Activated CD8-positive, alpha-beta T cell treated with anti-CD3 and anti-CD28 coated beads for 36 hours (primary cell): ENCODE results near the gene FOXD4L6. TPM values are rescaled to one million over a fixed set of nuclear protein-coding genes. Genes with fewer than 3 reads are reported as not detected.
A peak's percentile ranks its signal among the peaks of the same experiment; 100 is the strongest.
"Not testable (repeated sequence)": the region's sequence is repeated elsewhere in the genome, so short reads cannot be mapped to it uniquely, and the experiment has no call there.

Experiments
- ATAC-seq: fragments of 200-7000 bp; cut with Tn5 transposase; one replicate; pipeline ENCODE4 v1.10.0; 2021; ENCODE audit warnings: mild to moderate bottlenecking, moderate library complexity
- CTCF ChIA-PET: fragments of 350-600 bp; sonication (Branson Sonifier 250); formaldehyde crosslinking; loops from one replicate; lab custom pipeline; 2021; ENCODE audit warnings: antibody characterized with exemption; lab: Charles Lee
- POLR2A ChIA-PET: fragments of 350-600 bp; sonication (Branson Sonifier 250); formaldehyde crosslinking; loops from one replicate; lab custom pipeline; 2021; ENCODE audit warnings: antibody characterized with exemption; lab: Charles Lee
- DNase-seq: peaks from one replicate; pipeline ENCODE4 v3.0.0-alpha.2; 2020
- H3K27ac Mint-ChIP-seq: one replicate; pipeline ENCODE4 v1.8.0; 2021; ENCODE audit warnings: mild to moderate bottlenecking, mixed read lengths
- H3K27me3 Mint-ChIP-seq: one replicate; pipeline ENCODE4 v1.8.0; 2021; ENCODE audit warnings: mixed read lengths
- H3K36me3 Mint-ChIP-seq: one replicate; pipeline ENCODE4 v1.8.0; 2021; ENCODE audit warnings: low read depth, mixed read lengths
- H3K4me1 Mint-ChIP-seq: one replicate; pipeline ENCODE4 v1.8.0; 2021; ENCODE audit warnings: low read depth, mixed read lengths
- H3K4me3 Mint-ChIP-seq: one replicate; pipeline ENCODE4 v1.8.0; 2021; ENCODE audit warnings: mild to moderate bottlenecking, moderate library complexity, mixed read lengths
- H3K9me3 Mint-ChIP-seq: one replicate; pipeline ENCODE4 v1.8.0; 2021; ENCODE audit warnings: mixed read lengths
- CTCF ChIP-seq: fragments of 200-600 bp; IDR thresholded peaks from one replicate; pipeline ENCODE4 v1.8.0; 2022; ENCODE audit warnings: antibody characterized with exemption, mild to moderate bottlenecking
- intact Hi-C: fragments of 100-400 bp; cut with micrococcal nuclease; formaldehyde crosslinking; loops from one replicate; pipeline ENCODE4 v1.10.0; 2022
- total RNA-seq, 2 experiments: library from RNA; stranded (reverse); gene quantifications; one replicate each; pipeline ENCODE4 v1.2.3, GENCODE V29; 2021

Gene FOXD4L6
- total RNA-seq, 2 experiments from 2014 or later: 0.16 TPM; not detected in 1

DNA sequence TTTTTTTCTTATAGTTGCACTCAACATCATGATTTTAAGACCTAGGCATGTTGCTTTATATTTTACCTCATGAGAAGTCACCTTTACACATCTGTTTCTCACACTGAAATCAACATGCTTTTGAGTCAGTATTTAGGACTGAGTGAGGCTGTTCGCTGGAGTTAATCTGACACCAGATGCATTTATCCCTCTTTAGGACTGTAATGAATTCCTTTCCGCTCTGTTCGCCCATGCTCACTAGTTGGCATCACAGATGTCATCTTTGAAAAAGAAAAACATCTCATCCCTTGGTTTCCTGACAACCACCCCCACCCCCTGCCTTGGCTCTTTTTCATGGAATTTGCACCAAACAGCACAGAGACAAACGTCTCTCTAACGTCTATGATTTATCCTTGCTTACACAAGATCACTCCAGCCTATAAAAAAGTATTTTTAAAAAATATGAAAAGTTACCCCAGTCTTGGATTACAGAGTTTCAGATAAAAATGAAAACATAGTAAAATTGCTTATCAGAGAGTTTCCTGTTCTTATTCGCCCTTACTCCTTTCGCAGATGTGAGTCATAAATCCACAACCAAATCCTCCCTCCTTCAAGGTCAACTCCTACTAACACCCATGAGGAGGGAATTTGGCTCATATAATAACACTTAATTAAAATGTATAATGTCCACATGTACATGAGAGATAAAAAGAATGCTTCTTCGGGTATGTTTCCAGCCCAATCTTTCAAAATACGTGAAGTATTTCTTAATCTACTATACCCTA lies 34.3 kb downstream of the FOXD4L6 start:
- H3K4me3 Mint-ChIP-seq, DNase-seq, POLR2A ChIA-PET, H3K4me1 Mint-ChIP-seq, H3K9me3 Mint-ChIP-seq, H3K27me3 Mint-ChIP-seq, H3K36me3 Mint-ChIP-seq, ATAC-seq, H3K27ac Mint-ChIP-seq, intact Hi-C loops, CTCF ChIA-PET: not testable (repeated sequence)

DNA sequence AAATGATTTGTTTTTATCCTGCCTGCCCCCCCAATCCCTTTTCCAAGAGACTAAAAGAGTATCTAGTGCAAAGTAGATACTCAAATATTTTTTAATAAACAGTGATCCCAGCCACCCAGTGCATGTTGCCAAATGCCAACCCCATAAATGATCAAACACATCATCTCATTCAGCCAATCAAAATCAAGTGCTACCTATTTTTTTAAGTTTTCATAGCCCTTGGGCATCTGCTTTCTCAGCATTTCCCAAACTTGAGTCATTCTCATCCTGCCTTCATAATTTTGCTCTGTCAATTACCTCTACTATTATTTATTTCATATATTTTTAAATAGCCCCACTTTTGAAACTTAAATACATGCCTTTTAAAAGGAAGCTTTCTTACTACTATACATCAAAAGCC lies 37.6 kb downstream of the FOXD4L6 start:
- CTCF ChIA-PET, H3K36me3 Mint-ChIP-seq, H3K4me3 Mint-ChIP-seq, H3K9me3 Mint-ChIP-seq, H3K4me1 Mint-ChIP-seq, intact Hi-C loops, ATAC-seq, H3K27me3 Mint-ChIP-seq, H3K27ac Mint-ChIP-seq, DNase-seq, POLR2A ChIA-PET: not testable (repeated sequence)

GRCh38 chr9:41090386-41090785 lies 38.1 kb downstream of the FOXD4L6 start:
- CTCF ChIA-PET, H3K4me3 Mint-ChIP-seq, H3K27me3 Mint-ChIP-seq, DNase-seq, H3K4me1 Mint-ChIP-seq, H3K36me3 Mint-ChIP-seq, H3K27ac Mint-ChIP-seq, H3K9me3 Mint-ChIP-seq, intact Hi-C loops, ATAC-seq, POLR2A ChIA-PET: not testable (repeated sequence)

- POLR2A ChIA-PET, CTCF ChIA-PET, H3K4me3 Mint-ChIP-seq, DNase-seq, H3K9me3 Mint-ChIP-seq, H3K36me3 Mint-ChIP-seq, H3K27ac Mint-ChIP-seq, H3K4me1 Mint-ChIP-seq, intact Hi-C loops: not testable (repeated sequence)
- TF ChIP-seq CTCF: peak; percentile 67
- ATAC-seq: peak; percentile 97
- peaks cover 10% of the 10 kb centered on the region for H3K27me3 Mint-ChIP-seq
These were observed 39.9 kb downstream of the FOXD4L6 start for GRCh38 chr9:41088450-41089059.

- peaks cover 11% of the 10 kb centered on the region for H3K27me3 Mint-ChIP-seq
- H3K27ac Mint-ChIP-seq, H3K36me3 Mint-ChIP-seq, CTCF ChIA-PET, H3K4me3 Mint-ChIP-seq, intact Hi-C loops, DNase-seq, H3K4me1 Mint-ChIP-seq, POLR2A ChIA-PET, ATAC-seq, H3K9me3 Mint-ChIP-seq: not testable (repeated sequence)
These were observed 40.6 kb downstream of the FOXD4L6 start for GRCh38 chr9:41087929-41088328.

DNA sequence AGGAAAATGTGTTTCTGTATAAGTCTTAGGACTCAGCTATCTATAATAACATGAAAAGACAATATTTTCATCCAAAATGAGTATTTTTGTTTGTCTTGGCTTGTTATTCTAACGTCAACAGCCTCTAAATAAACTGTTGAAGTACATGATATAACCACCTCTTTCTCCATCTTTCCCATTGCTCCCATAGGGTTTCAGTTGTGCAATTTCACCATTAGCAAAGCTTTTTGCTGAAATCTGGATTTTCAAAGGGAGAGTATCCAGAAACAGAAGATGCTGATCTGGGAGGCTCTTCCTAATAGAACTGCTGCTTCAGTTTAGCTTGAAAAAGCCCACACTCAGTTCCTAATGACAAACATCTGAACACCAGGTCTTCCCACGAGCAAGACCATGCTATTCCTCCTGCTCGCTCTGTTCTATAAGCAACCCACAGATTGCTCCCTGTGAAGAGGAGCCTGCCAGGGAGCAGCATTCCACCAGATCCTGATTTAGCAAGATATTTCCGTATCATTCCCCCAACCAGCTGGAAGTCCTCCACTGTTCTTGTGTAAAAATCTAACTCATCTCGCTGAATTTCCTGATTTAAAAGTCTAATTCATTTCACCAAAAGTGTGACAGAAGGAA lies 41.2 kb downstream of the FOXD4L6 start:
- intact Hi-C loops, H3K4me3 Mint-ChIP-seq, DNase-seq, H3K9me3 Mint-ChIP-seq, H3K4me1 Mint-ChIP-seq, H3K36me3 Mint-ChIP-seq, POLR2A ChIA-PET, CTCF ChIA-PET, H3K27ac Mint-ChIP-seq, ATAC-seq: not testable (repeated sequence)
- H3K27me3 Mint-ChIP-seq: peaks cover 16% of the 10 kb centered on the region

DNA sequence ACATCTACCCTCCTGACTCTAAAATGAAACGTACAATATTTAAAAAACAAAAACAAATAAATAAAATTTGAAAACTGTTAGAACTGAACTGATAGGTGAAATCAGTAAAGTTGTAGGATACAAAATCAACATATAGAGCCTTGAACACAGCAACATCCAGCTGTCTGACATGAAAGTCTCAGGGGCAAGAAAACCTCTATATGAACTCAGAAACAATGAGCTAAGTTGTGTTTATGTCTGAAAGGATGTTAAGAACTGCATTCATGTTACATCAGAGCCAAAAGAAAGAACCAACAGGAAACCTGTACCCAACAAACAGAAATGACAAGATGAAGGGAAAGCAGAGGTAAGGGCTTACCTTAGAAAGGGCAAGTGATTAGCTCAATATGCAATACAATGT lies 41.8 kb downstream of the FOXD4L6 start:
- ATAC-seq, H3K4me3 Mint-ChIP-seq, CTCF ChIA-PET, DNase-seq, intact Hi-C loops, H3K9me3 Mint-ChIP-seq, H3K36me3 Mint-ChIP-seq, POLR2A ChIA-PET, H3K4me1 Mint-ChIP-seq, H3K27ac Mint-ChIP-seq: not testable (repeated sequence)
- peaks cover 17% of the 10 kb centered on the region for H3K27me3 Mint-ChIP-seq

- H3K4me1 Mint-ChIP-seq, intact Hi-C loops, CTCF ChIA-PET, H3K9me3 Mint-ChIP-seq, H3K4me3 Mint-ChIP-seq, H3K27ac Mint-ChIP-seq, ATAC-seq, POLR2A ChIA-PET, DNase-seq, H3K36me3 Mint-ChIP-seq: not testable (repeated sequence)
- H3K27me3 Mint-ChIP-seq: peaks cover 17% of the 10 kb centered on the region
These were observed 42.3 kb downstream of the FOXD4L6 start for GRCh38 chr9:41086215-41086614.

- POLR2A ChIA-PET, CTCF ChIA-PET, H3K36me3 Mint-ChIP-seq, H3K4me3 Mint-ChIP-seq, ATAC-seq, H3K9me3 Mint-ChIP-seq, H3K27ac Mint-ChIP-seq, H3K4me1 Mint-ChIP-seq, DNase-seq, intact Hi-C loops: not testable (repeated sequence)
- H3K27me3 Mint-ChIP-seq: peaks cover 12% of the 10 kb centered on the region
These were observed 46.1 kb downstream of the FOXD4L6 start for GRCh38 chr9:41082358-41082757.

DNA sequence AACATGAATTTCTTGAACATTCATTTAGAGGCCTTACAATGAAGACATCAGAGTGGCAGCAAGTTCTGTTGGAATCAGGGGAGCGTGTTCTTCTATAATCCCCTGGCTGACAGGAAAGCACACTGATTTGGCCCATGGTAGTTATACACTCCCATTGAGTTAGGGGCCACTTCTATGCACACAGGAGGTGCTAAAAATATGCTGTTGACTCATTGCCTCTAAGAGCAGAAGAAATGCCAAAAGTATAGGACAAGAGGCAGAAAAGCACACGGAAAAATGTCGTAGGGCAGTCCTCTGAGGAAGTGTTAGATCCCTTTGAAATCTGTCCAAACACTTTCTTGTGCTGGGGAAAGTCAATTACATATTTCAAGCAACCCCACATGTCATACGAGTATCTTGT lies 49.0 kb downstream of the FOXD4L6 start:
- CTCF ChIA-PET, H3K27ac Mint-ChIP-seq, POLR2A ChIA-PET, H3K4me3 Mint-ChIP-seq, H3K36me3 Mint-ChIP-seq, ATAC-seq, intact Hi-C loops, H3K4me1 Mint-ChIP-seq, DNase-seq, H3K9me3 Mint-ChIP-seq: not testable (repeated sequence)
- peaks cover 24% of the 10 kb centered on the region for H3K27me3 Mint-ChIP-seq

DNA sequence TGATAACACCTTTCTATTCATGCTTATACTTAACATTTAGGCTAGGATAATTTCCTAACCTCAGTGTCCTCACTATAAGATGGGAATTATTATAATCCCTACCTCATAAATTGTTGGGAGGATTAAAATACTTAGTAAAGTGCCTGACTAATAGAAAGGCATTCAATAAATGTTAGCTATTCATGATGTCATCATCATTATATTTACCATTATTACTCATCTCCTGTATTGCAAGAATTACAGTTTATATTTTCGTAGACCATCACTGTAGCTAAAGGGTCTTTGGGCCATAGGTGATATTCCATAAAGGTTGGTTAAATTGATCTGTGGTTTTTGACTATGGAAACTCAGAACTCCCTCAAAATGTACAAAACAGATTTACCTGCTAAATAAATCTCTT lies 50.9 kb downstream of the FOXD4L6 start:
- POLR2A ChIA-PET, DNase-seq, H3K9me3 Mint-ChIP-seq, ATAC-seq, H3K27ac Mint-ChIP-seq, H3K4me3 Mint-ChIP-seq, H3K36me3 Mint-ChIP-seq, CTCF ChIA-PET, intact Hi-C loops, H3K4me1 Mint-ChIP-seq: not testable (repeated sequence)
- peaks cover 32% of the 10 kb centered on the region for H3K27me3 Mint-ChIP-seq
